Measurements from ENCODE around the gene DAGLA.
"Not testable (repeated sequence)": the region's sequence is repeated elsewhere in the genome, so short reads cannot be mapped to it uniquely, and the experiment has no call there.

- peak in 1 of 2 donors; percentile 11 for TF ChIP-seq CTCF (IDR thresholded peaks at IDR 0.05; ENCODE audit: extremely low read depth in 1 of 2, insufficient read depth in 1 of 2, low read depth in 1 of 2, low read length in 2 of 2)
- not testable (repeated sequence) for TF ChIP-seq POLR2AphosphoS5 (IDR thresholded peaks at IDR 0.05; ENCODE audit: insufficient read depth, low read depth, low read length)
Measured at GRCh38 chr11:61660997-61661396, 19.2 kb upstream of the DAGLA start.

All from endothelial cell of umbilical vein (primary cell).